Activated CD4-positive, alpha-beta T cell treated with anti-CD3 and anti-CD28 coated beads for 4 hours (primary cell): ENCODE data around the gene FAM168B.

ENCODE experiments used
- DNase-seq, 2 donors: peaks; one replicate each; pipeline ENCODE4 v3.0.0-alpha.2; 2020

The FAM168B gene

GRCh38 chr2:131016826-131017741 is 76.2 kb downstream of the FAM168B start:
- no peak for DNase-seq

- no peak for DNase-seq
These were observed 77.5 kb downstream of the FAM168B start for GRCh38 chr2:131015764-131016163.

GRCh38 chr2:131014141-131014540 is 79.1 kb downstream of the FAM168B start:
- DNase-seq = no peak

- no peak for DNase-seq
These were observed 81.8 kb downstream of the FAM168B start for GRCh38 chr2:131011486-131011885.

- no peak for DNase-seq
These were observed 82.7 kb downstream of the FAM168B start for GRCh38 chr2:131010566-131010965.

- DNase-seq = no peak
These were observed 83.4 kb downstream of the FAM168B start for GRCh38 chr2:131009713-131010475.

- DNase-seq = no peak
These were observed 84.3 kb downstream of the FAM168B start for GRCh38 chr2:131008967-131009366.

- no peak for DNase-seq
These were observed 86.7 kb downstream of the FAM168B start for GRCh38 chr2:131006561-131006960.

GRCh38 chr2:131005216-131005935 is 87.9 kb downstream of the FAM168B start:
- DNase-seq = no peak

- DNase-seq = no peak
These were observed 88.6 kb downstream of the FAM168B start for GRCh38 chr2:131004446-131005209.

GRCh38 chr2:130998561-130998960 is 94.7 kb downstream of the FAM168B start:
- DNase-seq = no peak
